Breast epithelium (tissue), 4 donors: Measurements from ENCODE around the gene SAMD11. TPM values are rescaled to one million over a fixed set of nuclear protein-coding genes. Genes with fewer than 3 reads are reported as not detected.

Experiments used
- DNase-seq, 2 donors: peaks; one replicate each; pipeline ENCODE4 v3.0.0-alpha.2; 2019; ENCODE audit warnings: low spot score in 2 of 2
- H3K27ac ChIP-seq, 2 donors: fragments of 200-600 bp; sonication (generic) in 1 of 2; one replicate each; pipeline ENCODE4 v1.5.1; 2016 to 2019; ENCODE audit warnings: mild to moderate bottlenecking in 1 of 2
- H3K27me3 ChIP-seq, 2 donors: fragments of 200-600 bp; sonication (generic) in 1 of 2; one replicate each; pipeline versions ENCODE4 v1.5.1 to v1.6.0; 2017 to 2019; ENCODE audit warnings: control low read depth in 1 of 2, mild to moderate bottlenecking in 1 of 2
- H3K36me3 ChIP-seq: fragments of 200-600 bp; one replicate; pipeline ENCODE4 v1.5.1; 2019
- H3K4me1 ChIP-seq, 2 donors: fragments of 200-600 bp; sonication (generic); one replicate each; pipeline ENCODE4 v1.5.1; 2016 to 2019; ENCODE audit warnings: control low read depth in 1 of 2
- H3K4me3 ChIP-seq, 3 donors: fragments of 200-600 bp; sonication (generic); 1 replicate in 2 of 3; 2 replicates in 1 of 3; pipeline ENCODE4 v1.5.1; 2016 to 2019; ENCODE audit warnings: mild to moderate bottlenecking in 3 of 3, moderate library complexity in 2 of 3
- H3K9me3 ChIP-seq, 2 donors: fragments of 200-600 bp; sonication (generic) in 1 of 2; one replicate each; pipeline ENCODE4 v1.5.1; 2016 to 2019; ENCODE audit warnings: control low read depth in 1 of 2
- POLR2A ChIP-seq: fragments of 450-650 bp; IDR thresholded peaks from one replicate; pipeline ENCODE4 v1.6.1; 2016; ENCODE audit warnings: antibody characterized with exemption, mild to moderate bottlenecking, moderate library complexity
- POLR2AphosphoS5 ChIP-seq, 3 donors: sonication (generic); formaldehyde crosslinking; IDR thresholded peaks; one replicate each; pipeline ENCODE4 v1.6.1; 2017; ENCODE audit warnings: antibody characterized with exemption in 3 of 3
- intact Hi-C: fragments of 100-400 bp; cut with DNase I; formaldehyde crosslinking; loops from one replicate; pipeline ENCODE4 v1.15.1; 2023; ENCODE audit warnings: low total_unique reads
- total RNA-seq, 3 donors: library from RNA; depleted of rRNA; stranded (reverse); fragments of >200 nt; gene quantifications; one replicate each; pipeline ENCODE4 v1.1.0, GENCODE V29; 2016
- TF ChIP-seq, protein P1 (sequence below), 3 donors: fragments of 450-650 bp; IDR thresholded peaks; one replicate each; pipeline ENCODE4 v1.5.1; 2016 to 2017; ENCODE audit warnings: antibody characterized with exemption in 3 of 3, mild to moderate bottlenecking in 3 of 3, moderate library complexity in 3 of 3

Gene SAMD11
- total RNA-seq, 3 donors from 2014 or later = 0.16 to 23.0 (median 2.9) TPM

DNA sequence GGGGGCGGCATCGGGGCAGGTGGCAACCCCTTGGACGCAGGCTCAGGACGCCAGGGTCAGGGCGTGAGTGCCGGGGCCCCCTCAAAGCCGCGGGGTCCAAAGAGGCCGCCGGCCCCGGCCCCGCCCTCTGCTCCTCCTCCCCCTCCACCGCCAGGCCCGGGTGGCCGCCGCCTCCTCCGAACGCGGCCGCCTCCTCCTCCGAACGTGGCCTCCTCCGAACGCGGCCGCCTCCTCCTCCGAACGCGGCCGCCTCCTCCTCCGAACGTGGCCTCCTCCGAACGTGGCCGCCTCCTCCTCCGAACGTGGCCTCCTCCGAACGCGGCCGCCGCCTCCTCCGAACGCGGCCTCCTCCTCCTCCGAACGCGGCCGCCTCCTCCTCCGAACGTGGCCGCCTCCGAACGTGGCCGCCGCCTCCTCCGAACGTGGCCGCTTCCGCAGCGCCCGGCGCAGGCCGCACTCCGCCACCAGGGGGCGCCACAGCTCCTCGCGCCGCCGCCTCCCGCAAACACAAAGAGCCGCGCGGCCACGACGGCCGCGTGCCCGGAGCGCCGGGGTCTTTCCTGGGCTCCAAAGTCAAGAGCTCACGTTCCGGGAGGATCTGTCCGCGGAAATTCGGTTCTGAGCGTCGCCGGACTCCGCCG lies 19.3 kb upstream of the SAMD11 start:
- peak in 1 of 3 donors; percentile 36 for TF ChIP-seq POLR2AphosphoS5 (IDR thresholded peaks at IDR 0.05)
- TF ChIP-seq POLR2A = no peak
- TF ChIP-seq, protein P1, sequence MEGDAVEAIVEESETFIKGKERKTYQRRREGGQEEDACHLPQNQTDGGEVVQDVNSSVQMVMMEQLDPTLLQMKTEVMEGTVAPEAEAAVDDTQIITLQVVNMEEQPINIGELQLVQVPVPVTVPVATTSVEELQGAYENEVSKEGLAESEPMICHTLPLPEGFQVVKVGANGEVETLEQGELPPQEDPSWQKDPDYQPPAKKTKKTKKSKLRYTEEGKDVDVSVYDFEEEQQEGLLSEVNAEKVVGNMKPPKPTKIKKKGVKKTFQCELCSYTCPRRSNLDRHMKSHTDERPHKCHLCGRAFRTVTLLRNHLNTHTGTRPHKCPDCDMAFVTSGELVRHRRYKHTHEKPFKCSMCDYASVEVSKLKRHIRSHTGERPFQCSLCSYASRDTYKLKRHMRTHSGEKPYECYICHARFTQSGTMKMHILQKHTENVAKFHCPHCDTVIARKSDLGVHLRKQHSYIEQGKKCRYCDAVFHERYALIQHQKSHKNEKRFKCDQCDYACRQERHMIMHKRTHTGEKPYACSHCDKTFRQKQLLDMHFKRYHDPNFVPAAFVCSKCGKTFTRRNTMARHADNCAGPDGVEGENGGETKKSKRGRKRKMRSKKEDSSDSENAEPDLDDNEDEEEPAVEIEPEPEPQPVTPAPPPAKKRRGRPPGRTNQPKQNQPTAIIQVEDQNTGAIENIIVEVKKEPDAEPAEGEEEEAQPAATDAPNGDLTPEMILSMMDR (IDR thresholded peaks at IDR 0.05) = peak; percentile 29 to 94 (median 82)
- H3K27ac ChIP-seq = peak overlapping the region in 1 of 2 donors; percentile 34
- no peaks in the 10 kb centered on the region for H3K4me1 ChIP-seq
- H3K36me3 ChIP-seq = no peaks in the 10 kb centered on the region
- peak overlapping the region; percentile 31 to 67 (median 48) for H3K4me3 ChIP-seq
- H3K27me3 ChIP-seq = peaks cover 0 to 8% of the 10 kb centered on the region in 2 donors
- no peaks in the 10 kb centered on the region for H3K9me3 ChIP-seq
- intact Hi-C loops = no loop called here
- DNase-seq = peak; percentile 71 to 82

GRCh38 chr1:905071-905749 lies 18.5 kb upstream of the SAMD11 start:
- intact Hi-C loops = no loop called here
- Histone ChIP-seq H3K4me1 (peaks cover 0 to 3% of the 10 kb centered on the region in 2 donors), H3K4me3 (peak overlapping the region; percentile 31 to 67 (median 48)), H3K27me3 (peaks cover 4 to 6% of the 10 kb centered on the region in 2 donors), H3K9me3 (no peaks in the 10 kb centered on the region), H3K27ac (no peak overlapping the region), H3K36me3 (no peaks in the 10 kb centered on the region)
- peak in 1 of 3 donors; percentile 20 for TF ChIP-seq POLR2AphosphoS5 (IDR thresholded peaks at IDR 0.05)
- TF ChIP-seq POLR2A = no peak
- peak; percentile 19 to 55 for DNase-seq

GRCh38 chr1:905811-906599 lies 17.7 kb upstream of the SAMD11 start:
- H3K27me3 ChIP-seq = peaks cover 5 to 14% of the 10 kb centered on the region in 2 donors
- no peak for TF ChIP-seq POLR2AphosphoS5 (IDR thresholded peaks at IDR 0.05)
- TF ChIP-seq, protein P1 (IDR thresholded peaks at IDR 0.05) = no peak
- TF ChIP-seq POLR2A = no peak
- peaks cover 0 to 6% of the 10 kb centered on the region in 2 donors for H3K4me1 ChIP-seq
- no peak overlapping the region for H3K27ac ChIP-seq
- H3K36me3 ChIP-seq = no peaks in the 10 kb centered on the region
- intact Hi-C loops = no loop called here
- H3K4me3 ChIP-seq = no peak overlapping the region
- peak in 1 of 2 donors; percentile 54 for DNase-seq
- no peaks in the 10 kb centered on the region for H3K9me3 ChIP-seq

DNA sequence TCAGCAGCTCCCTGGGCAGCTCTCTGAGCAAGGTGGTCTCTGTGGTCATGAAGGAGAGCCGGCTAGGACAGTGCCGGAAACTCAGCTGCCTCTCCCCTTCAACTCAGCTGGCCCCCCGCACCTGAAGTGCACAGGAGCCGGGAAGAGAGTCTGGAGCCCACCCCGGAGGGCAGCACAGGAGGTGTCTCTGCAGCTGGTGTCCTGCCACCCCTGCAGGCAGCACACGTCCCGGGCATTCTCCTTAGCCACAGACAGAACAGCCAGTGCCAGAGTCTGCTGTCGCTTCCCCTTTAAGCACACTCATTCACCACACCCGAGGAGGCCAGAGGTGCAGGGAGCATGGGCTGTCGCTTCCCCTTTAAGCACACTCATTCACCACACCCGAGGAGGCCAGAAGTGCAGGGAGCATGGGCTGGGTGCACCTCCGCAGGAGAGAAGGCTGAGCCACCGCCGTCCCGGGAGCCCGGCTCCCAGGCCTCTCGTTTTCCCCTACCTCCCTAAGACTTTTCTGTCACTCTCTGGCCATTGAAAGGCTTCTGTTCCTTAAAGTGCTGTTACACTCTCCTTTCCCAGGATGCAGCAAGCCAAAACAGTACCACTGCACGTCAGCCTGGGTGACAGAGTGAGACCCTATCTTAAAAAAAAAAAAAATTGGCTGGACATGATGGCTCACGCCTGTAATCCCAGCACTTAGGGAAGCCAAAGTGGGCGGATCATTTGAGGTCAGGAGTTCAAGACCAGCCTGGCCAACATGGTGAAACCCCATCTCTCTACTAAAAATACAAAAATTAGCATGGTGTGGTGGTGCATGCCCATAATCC lies 16.9 kb upstream of the SAMD11 start:
- intact Hi-C loops = no loop called here
- H3K27ac ChIP-seq = no peak overlapping the region

More for the DNA sequence above, 16.9 kb upstream of the SAMD11 start:
- no peak overlapping the region for H3K4me3 ChIP-seq
- H3K9me3 ChIP-seq = no peaks in the 10 kb centered on the region
- DNase-seq = peak in 1 of 2 donors; percentile 46
- H3K27me3 ChIP-seq = peaks cover 5 to 19% of the 10 kb centered on the region in 2 donors
- TF ChIP-seq, protein P1 (IDR thresholded peaks at IDR 0.05) = no peak
- no peak for TF ChIP-seq POLR2AphosphoS5 (IDR thresholded peaks at IDR 0.05)
- TF ChIP-seq POLR2A = no peak
- no peaks in the 10 kb centered on the region for H3K36me3 ChIP-seq
- peaks cover 0 to 6% of the 10 kb centered on the region in 2 donors for H3K4me1 ChIP-seq
